ENCODE measurements around the gene LLGL2. TPM values are rescaled to one million over a fixed set of nuclear protein-coding genes. Genes with fewer than 3 reads are reported as not detected.
"Not testable (repeated sequence)": the region's sequence is repeated elsewhere in the genome, so short reads cannot be mapped to it uniquely, and the experiment has no call there.

LLGL2 gene
- total RNA-seq, 1 experiment from 2014 or later = 6.6 TPM

- no peak for DNase-seq (ENCODE audit: low read depth, low spot score)
- in situ Hi-C loops (cut with HindIII; ENCODE audit: low pct_unique_long_range_greater_than_20kb, low sequenced_read_pairs) = no loop called here
Observed at GRCh38 chr17:75572713-75573539, 47.4 kb downstream of the LLGL2 start.

GRCh38 chr17:75573540-75573957 is 48.1 kb downstream of the LLGL2 start:
- in situ Hi-C loops (cut with HindIII; ENCODE audit: low pct_unique_long_range_greater_than_20kb, low sequenced_read_pairs) = no loop called here
- no peak for DNase-seq (ENCODE audit: low read depth, low spot score)

GRCh38 chr17:75573994-75574393 is 48.5 kb downstream of the LLGL2 start:
- DNase-seq (ENCODE audit: low read depth, low spot score) = no peak
- in situ Hi-C loops (cut with HindIII; ENCODE audit: low pct_unique_long_range_greater_than_20kb, low sequenced_read_pairs) = no loop called here

GRCh38 chr17:75574404-75575036 is 49.0 kb downstream of the LLGL2 start:
- no peak for DNase-seq (ENCODE audit: low read depth, low spot score)
- in situ Hi-C loops (cut with HindIII; ENCODE audit: low pct_unique_long_range_greater_than_20kb, low sequenced_read_pairs) = no loop called here

- in situ Hi-C loops (cut with HindIII; ENCODE audit: low pct_unique_long_range_greater_than_20kb, low sequenced_read_pairs) = no loop called here
- DNase-seq (ENCODE audit: low read depth, low spot score) = no peak
Observed at GRCh38 chr17:75575197-75575596, 49.7 kb downstream of the LLGL2 start.

GRCh38 chr17:75575728-75576127 is 50.2 kb downstream of the LLGL2 start:
- no peak for DNase-seq (ENCODE audit: low read depth, low spot score)
- in situ Hi-C loops (cut with HindIII; ENCODE audit: low pct_unique_long_range_greater_than_20kb, low sequenced_read_pairs) = no loop called here

- DNase-seq (ENCODE audit: low read depth, low spot score) = no peak
- in situ Hi-C loops (cut with HindIII; ENCODE audit: low pct_unique_long_range_greater_than_20kb, low sequenced_read_pairs) = no loop called here
Observed at GRCh38 chr17:75576661-75577060, 51.2 kb downstream of the LLGL2 start.

- DNase-seq (ENCODE audit: low read depth, low spot score); in situ Hi-C loops (cut with HindIII; ENCODE audit: low pct_unique_long_range_greater_than_20kb, low sequenced_read_pairs): not testable (repeated sequence)
Observed at GRCh38 chr17:75581121-75581725, 55.7 kb downstream of the LLGL2 start.

- DNase-seq (ENCODE audit: low read depth, low spot score); in situ Hi-C loops (cut with HindIII; ENCODE audit: low pct_unique_long_range_greater_than_20kb, low sequenced_read_pairs): not testable (repeated sequence)
Observed at GRCh38 chr17:75583197-75583596, 57.7 kb downstream of the LLGL2 start.

- in situ Hi-C loops (cut with HindIII; ENCODE audit: low pct_unique_long_range_greater_than_20kb, low sequenced_read_pairs) = no loop called here
- DNase-seq (ENCODE audit: low read depth, low spot score) = no peak
Observed at GRCh38 chr17:75584849-75585175, 59.3 kb downstream of the LLGL2 start.

GRCh38 chr17:75587675-75588595 is 62.4 kb downstream of the LLGL2 start, which contains the start of gene MYO15B:
TSS of gene MYO15B (plus strand) at chr17:75587800. CDS start at chr17:75588058, 258 bp downstream.
- DNase-seq (ENCODE audit: low read depth, low spot score) = no peak
- in situ Hi-C loops (cut with HindIII; ENCODE audit: low pct_unique_long_range_greater_than_20kb, low sequenced_read_pairs) = no loop called here

- in situ Hi-C loops (cut with HindIII; ENCODE audit: low pct_unique_long_range_greater_than_20kb, low sequenced_read_pairs) = no loop called here
- DNase-seq (ENCODE audit: low read depth, low spot score) = no peak
Observed at GRCh38 chr17:75588596-75589011, 63.1 kb downstream of the LLGL2 start.

- in situ Hi-C loops (cut with HindIII; ENCODE audit: low pct_unique_long_range_greater_than_20kb, low sequenced_read_pairs) = no loop called here
- DNase-seq (ENCODE audit: low read depth, low spot score) = peak; percentile 92
Observed at GRCh38 chr17:75589012-75589918, 63.8 kb downstream of the LLGL2 start.

GRCh38 chr17:75589919-75590303 is 64.4 kb downstream of the LLGL2 start:
- in situ Hi-C loops (cut with HindIII; ENCODE audit: low pct_unique_long_range_greater_than_20kb, low sequenced_read_pairs) = no loop called here

GRCh38 chr17:75590314-75590761 is 64.8 kb downstream of the LLGL2 start:
- in situ Hi-C loops (cut with HindIII; ENCODE audit: low pct_unique_long_range_greater_than_20kb, low sequenced_read_pairs) = no loop called here
- no peak for DNase-seq (ENCODE audit: low read depth, low spot score)

More at GRCh38 chr17:75589919-75590303, 64.4 kb downstream of the LLGL2 start:
- DNase-seq (ENCODE audit: low read depth, low spot score) = no peak

- no peak for DNase-seq (ENCODE audit: low read depth, low spot score)
- in situ Hi-C loops (cut with HindIII; ENCODE audit: low pct_unique_long_range_greater_than_20kb, low sequenced_read_pairs) = no loop called here
Observed at GRCh38 chr17:75590849-75591721, 65.6 kb downstream of the LLGL2 start.

All from SK-MEL-5 (cell line).